Omental fat pad (tissue), 4 donors: ENCODE data around the gene ANGPTL2. TPM values are rescaled to one million over a fixed set of nuclear protein-coding genes. Genes with fewer than 3 reads are reported as not detected.

Source experiments
- ATAC-seq: fragments of 150-250 bp; one replicate; pipeline ENCODE4 v1.9.1; 2016; ENCODE audit warnings: mild to moderate bottlenecking, moderate library complexity; ENCODE audit not compliant: low FRiP score
- DNase-seq: peaks from one replicate; pipeline ENCODE4 v3.0.0-alpha.2; 2019; ENCODE audit warnings: low spot score
- total RNA-seq, 4 donors: library from RNA; depleted of rRNA; stranded (reverse); fragments of >200 nt; gene quantifications; one replicate each; pipeline ENCODE4 v1.1.0, GENCODE V29; 2016
- TF ChIP-seq, protein P1 (sequence below), 3 donors: fragments of 450-650 bp; IDR thresholded peaks; one replicate each; pipeline ENCODE4 v1.5.1; 2016 to 2017; ENCODE audit warnings: antibody characterized with exemption in 3 of 3, mild to moderate bottlenecking in 3 of 3, moderate library complexity in 2 of 3

Gene ANGPTL2
- total RNA-seq, 4 donors from 2014 or later: 68.3 to 177 (median 112) TPM

DNA sequence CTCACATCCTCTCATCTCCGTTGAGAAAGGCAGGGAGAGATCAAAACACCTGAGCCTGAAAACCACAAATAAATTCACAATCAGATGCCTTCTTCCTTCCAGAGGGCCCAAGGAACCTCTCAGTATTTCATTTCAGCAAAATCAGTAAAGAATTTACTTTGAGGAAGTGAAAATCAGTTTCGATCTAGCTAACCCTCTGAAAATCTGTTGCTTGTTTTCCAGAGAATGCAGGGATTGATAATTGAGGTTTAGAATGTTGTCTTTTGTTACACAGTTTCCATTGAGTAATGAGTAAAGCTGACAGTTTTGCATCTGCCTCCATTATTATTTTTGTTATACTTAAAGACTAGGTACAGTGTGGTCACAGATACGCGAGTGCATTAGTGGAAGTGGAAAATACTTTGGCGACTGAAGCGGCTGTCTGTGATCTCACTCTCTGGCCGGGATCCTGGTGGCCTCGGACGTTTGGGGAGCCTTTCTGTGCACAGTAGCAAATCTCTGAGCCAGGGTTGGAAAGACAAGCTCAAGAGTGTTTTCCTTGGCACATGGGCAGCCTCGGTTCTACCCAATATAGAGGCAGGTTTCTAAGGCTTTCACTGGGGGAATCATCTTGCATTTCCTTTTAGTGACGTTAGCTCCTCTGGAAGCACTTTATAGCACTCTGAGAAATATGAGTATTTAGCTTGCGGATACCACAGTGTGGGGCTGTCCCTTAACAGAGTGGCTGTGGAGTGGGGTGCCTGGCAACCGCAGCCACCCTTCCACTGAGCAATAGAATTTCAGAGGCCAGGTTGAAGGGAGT is 32.2 kb upstream of the ANGPTL2 start:
- TF ChIP-seq, protein P1, sequence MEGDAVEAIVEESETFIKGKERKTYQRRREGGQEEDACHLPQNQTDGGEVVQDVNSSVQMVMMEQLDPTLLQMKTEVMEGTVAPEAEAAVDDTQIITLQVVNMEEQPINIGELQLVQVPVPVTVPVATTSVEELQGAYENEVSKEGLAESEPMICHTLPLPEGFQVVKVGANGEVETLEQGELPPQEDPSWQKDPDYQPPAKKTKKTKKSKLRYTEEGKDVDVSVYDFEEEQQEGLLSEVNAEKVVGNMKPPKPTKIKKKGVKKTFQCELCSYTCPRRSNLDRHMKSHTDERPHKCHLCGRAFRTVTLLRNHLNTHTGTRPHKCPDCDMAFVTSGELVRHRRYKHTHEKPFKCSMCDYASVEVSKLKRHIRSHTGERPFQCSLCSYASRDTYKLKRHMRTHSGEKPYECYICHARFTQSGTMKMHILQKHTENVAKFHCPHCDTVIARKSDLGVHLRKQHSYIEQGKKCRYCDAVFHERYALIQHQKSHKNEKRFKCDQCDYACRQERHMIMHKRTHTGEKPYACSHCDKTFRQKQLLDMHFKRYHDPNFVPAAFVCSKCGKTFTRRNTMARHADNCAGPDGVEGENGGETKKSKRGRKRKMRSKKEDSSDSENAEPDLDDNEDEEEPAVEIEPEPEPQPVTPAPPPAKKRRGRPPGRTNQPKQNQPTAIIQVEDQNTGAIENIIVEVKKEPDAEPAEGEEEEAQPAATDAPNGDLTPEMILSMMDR (IDR thresholded peaks at IDR 0.05): no peak
- ATAC-seq (no peak), DNase-seq (no peak)

DNA sequence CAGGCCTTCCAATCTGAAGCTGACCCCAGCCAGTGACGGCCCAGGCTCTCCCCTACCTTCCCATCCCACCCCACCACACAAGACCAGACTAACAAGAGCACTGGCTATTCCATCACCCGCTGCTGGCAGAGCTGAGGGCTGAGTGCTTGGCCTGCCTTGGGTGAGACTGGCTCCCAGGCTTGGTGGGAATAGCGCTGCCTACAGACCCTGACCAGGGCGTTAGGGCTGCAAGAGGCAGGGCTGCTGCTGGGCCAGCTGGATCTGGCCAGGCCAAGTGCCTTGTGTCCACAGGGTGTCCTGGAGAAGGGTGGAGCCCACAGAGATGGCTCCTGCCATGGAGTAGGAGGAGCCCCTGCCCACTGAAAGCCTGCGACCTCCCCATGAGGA is 31.6 kb upstream of the ANGPTL2 start:
- DNase-seq (no peak), ATAC-seq (no peak)
- TF ChIP-seq, protein P1 (IDR thresholded peaks at IDR 0.05): no peak

DNA sequence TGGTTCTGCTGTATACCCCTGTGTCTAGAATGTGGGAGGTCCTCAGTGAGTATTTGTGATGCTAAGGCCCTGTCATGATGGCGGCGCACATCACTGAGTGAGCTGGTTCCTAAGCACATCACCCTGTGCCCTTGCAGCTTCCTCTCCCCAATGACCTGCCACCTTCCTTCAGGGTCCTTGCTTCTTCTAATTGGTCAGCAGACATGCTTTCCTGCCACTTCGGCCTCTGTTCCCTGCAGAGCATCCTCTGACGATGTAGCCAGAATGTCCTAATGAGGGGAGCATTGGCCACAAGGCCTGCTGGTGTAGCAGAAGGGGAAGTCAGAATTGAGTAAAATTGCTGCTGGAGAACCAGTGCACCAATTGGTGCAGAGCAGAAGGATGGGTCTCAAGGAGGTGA is 31.1 kb upstream of the ANGPTL2 start:
- ATAC-seq: no peak
- TF ChIP-seq, protein P1 (IDR thresholded peaks at IDR 0.05): no peak
- no peak for DNase-seq

DNA sequence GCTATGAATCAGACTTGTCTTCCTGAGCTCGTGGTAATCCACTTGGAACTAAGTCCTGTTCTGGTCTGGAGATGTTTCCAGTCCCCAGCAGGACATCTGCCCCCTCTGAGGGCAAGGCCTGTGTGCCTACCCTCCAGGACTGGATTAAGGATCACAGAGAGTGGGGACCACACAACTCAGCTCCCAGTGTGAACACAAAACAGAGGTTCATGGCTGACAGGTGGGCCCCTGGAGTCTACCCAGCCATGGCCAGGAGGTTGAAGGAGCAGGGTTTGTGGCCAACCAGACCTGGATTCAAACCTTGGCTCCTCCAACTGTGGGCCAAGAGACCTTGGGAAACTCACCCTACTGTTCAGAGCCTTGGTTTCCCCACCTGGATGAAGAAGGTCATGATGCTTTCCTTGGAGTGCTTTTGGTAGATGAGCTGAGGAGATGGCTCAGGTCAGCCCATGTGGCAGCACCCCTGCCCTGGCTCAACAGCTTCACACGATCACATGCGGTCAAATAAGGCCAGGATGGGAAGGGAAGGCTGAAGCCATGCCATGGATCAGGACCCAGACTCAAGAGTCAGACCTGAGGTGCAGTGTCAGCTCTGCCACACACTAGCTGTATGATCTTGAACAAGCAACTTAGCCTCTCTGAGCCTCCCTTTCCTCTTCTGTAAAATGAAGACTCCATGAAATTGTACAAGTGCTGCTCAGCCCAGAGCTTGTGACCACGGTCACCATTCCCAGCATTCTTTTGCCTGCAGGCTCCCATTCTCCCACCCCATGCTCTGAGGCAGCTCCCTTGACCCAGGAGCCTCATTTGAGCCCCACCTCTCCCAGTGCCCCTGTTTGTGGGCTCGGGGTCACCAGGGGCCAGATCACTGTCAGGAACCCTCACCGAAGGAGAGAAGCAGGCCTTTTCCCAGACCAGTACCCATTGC is 27.3 kb upstream of the ANGPTL2 start:
- ATAC-seq (no peak), DNase-seq (no peak)
- TF ChIP-seq, protein P1 (IDR thresholded peaks at IDR 0.05): no peak

DNA sequence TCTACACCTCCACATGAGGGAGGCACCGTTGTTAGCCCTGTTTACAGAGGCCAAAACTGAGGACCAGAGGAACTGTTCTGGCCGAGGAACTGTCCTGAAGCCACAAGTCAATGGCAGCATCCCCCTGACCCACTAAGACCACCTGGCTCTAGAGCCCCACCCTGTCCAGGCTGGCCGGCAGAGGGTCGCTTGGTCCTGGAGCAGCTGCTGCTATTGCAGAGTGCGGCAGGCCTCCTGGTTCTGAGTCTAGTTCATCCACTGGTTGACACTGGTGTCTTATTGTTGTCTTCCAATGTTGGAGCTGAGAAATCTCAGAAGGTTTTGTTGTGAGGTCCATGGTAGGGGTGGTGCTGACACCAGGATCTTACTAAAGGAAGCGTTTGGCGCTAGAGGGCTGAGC is 26.6 kb upstream of the ANGPTL2 start:
- TF ChIP-seq, protein P1 (IDR thresholded peaks at IDR 0.05): no peak
- ATAC-seq: no peak
- no peak for DNase-seq

DNA sequence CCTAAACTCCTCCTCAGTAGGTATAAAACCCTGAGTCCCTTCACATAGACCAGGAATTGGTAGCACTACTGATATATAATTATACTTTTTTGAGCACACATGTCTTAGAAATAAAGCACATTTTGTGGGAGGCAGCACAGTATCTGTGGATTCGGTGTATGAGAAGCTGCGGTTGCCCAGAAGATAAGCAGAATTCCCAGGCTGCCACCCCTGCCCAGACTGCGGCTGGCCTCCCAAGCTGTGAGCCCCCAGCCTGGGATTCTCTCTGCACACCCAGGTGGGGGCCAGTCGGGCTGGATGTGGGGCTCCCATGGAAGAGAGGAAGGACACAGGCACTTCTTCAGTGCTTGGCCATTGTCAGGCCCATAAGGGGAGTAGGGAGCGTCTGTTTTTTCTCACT is 25.6 kb upstream of the ANGPTL2 start:
- TF ChIP-seq, protein P1 (IDR thresholded peaks at IDR 0.05): no peak
- ATAC-seq (no peak), DNase-seq (no peak)
